ENCODE measurements around the gene NPTX1.

NPTX1 gene

DNA sequence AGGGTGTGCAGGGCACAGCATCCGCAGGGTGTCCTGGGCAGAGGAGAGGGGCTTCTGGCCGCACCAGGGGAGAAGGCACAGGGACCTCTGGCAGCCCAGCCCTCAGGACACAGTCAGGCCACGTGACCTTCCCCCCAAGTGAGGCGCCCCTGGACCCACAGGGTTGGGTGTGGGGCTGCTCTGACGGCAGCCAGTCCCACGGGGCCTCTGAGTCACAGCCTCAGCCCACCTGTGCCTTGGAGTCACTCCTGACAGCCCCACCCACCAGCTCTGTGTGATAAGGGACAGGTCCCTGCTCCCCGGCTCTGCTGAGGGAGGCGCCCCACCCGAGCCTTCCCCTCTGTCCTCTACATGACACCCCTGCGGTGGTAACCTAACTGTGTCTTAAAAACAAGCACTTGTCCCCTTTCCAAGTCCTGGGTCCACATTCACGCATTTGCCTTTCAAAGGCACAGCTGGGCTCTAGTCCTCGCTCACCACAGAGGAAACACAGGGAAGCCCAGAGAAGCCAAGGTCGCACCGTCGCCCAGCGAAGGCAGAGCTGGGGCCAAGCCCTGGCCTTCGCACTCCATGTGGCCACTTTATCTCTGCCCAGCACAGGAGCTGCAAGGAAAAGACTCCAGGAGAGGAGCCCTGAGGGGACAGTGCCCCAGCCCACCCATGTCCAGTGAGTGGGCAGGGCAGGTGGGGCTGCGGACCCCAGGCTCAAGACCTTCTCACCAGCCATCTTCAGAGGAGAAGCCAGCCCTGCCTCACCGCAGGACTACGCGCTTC lies 5.1 kb upstream of the NPTX1 start:
- Histone ChIP-seq H3K4me3 (replicated peaks; ENCODE audit: insufficient read depth, low read length) (no peak overlapping the region), H3K27ac (replicated peaks) (no peak overlapping the region), H3K27me3 (ENCODE audit: insufficient read depth, poor library complexity, severe bottlenecking) (peaks cover 44% of the 10 kb centered on the region)
- DNase-seq (ENCODE audit: low read depth in 1 of 2, low spot score in 1 of 2) = no peak
- TF ChIP-seq GABPA (IDR thresholded peaks at IDR 0.05; ENCODE audit: low read depth) = no peak
- TF ChIP-seq, protein P1, sequence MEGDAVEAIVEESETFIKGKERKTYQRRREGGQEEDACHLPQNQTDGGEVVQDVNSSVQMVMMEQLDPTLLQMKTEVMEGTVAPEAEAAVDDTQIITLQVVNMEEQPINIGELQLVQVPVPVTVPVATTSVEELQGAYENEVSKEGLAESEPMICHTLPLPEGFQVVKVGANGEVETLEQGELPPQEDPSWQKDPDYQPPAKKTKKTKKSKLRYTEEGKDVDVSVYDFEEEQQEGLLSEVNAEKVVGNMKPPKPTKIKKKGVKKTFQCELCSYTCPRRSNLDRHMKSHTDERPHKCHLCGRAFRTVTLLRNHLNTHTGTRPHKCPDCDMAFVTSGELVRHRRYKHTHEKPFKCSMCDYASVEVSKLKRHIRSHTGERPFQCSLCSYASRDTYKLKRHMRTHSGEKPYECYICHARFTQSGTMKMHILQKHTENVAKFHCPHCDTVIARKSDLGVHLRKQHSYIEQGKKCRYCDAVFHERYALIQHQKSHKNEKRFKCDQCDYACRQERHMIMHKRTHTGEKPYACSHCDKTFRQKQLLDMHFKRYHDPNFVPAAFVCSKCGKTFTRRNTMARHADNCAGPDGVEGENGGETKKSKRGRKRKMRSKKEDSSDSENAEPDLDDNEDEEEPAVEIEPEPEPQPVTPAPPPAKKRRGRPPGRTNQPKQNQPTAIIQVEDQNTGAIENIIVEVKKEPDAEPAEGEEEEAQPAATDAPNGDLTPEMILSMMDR (IDR thresholded peaks at IDR 0.05; ENCODE audit: insufficient read depth, low read length) = no peak
- TF ChIP-seq POLR2AphosphoS5 (IDR thresholded peaks at IDR 0.05; ENCODE audit: low read depth) = no peak
- TF ChIP-seq, protein P2, sequence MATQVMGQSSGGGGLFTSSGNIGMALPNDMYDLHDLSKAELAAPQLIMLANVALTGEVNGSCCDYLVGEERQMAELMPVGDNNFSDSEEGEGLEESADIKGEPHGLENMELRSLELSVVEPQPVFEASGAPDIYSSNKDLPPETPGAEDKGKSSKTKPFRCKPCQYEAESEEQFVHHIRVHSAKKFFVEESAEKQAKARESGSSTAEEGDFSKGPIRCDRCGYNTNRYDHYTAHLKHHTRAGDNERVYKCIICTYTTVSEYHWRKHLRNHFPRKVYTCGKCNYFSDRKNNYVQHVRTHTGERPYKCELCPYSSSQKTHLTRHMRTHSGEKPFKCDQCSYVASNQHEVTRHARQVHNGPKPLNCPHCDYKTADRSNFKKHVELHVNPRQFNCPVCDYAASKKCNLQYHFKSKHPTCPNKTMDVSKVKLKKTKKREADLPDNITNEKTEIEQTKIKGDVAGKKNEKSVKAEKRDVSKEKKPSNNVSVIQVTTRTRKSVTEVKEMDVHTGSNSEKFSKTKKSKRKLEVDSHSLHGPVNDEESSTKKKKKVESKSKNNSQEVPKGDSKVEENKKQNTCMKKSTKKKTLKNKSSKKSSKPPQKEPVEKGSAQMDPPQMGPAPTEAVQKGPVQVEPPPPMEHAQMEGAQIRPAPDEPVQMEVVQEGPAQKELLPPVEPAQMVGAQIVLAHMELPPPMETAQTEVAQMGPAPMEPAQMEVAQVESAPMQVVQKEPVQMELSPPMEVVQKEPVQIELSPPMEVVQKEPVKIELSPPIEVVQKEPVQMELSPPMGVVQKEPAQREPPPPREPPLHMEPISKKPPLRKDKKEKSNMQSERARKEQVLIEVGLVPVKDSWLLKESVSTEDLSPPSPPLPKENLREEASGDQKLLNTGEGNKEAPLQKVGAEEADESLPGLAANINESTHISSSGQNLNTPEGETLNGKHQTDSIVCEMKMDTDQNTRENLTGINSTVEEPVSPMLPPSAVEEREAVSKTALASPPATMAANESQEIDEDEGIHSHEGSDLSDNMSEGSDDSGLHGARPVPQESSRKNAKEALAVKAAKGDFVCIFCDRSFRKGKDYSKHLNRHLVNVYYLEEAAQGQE (IDR thresholded peaks at IDR 0.05; ENCODE audit: insufficient replicate concordance, low read depth) = no peak
- no peak for TF ChIP-seq SPI1 (IDR thresholded peaks at IDR 0.05; ENCODE audit: borderline replicate concordance, low read depth)

DNA sequence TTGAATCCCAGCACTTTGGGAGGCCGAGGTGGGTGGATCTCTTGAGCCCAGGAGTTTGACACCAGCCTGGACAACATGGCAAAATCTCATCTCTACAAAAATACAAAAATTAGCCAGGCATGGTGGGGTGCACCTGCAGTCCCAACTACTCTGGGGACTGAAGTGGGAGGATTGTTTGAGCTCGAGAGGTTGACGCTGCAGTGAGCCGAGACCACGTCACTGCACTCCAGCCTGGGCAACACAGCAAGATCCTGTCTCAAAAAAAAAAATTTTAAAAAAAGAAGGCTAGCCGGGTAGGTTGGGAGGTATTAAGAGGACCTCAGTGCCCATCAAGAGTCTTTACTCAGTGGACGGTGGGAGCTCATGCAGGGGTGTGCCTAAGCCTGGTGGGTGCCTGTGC lies 3.8 kb upstream of the NPTX1 start:
- TF ChIP-seq POLR2AphosphoS5 (IDR thresholded peaks at IDR 0.05; ENCODE audit: low read depth) = no peak
- no peak for DNase-seq (ENCODE audit: low read depth in 1 of 2, low spot score in 1 of 2)
- no peak overlapping the region for H3K4me3 ChIP-seq (replicated peaks; ENCODE audit: insufficient read depth, low read length)
- no peak overlapping the region for H3K27ac ChIP-seq (replicated peaks)
- H3K27me3 ChIP-seq (ENCODE audit: insufficient read depth, poor library complexity, severe bottlenecking) = peaks cover 49% of the 10 kb centered on the region

DNA sequence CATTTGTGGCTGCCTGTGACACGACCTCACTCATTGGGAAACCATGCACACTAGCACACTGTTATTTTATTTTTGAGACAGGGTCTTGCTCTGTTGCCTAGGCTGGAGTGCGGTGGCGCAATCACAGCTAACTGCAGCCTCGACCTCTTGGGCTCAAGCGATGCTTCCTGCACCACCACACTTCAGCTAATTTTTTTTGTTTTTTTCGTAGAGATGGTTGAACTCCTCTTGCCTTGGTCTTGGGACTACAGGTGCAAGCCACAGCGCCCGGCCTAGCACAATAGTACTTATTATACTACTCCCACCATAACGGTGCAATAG lies 2.8 kb upstream of the NPTX1 start:
- no peak for DNase-seq (ENCODE audit: low read depth in 1 of 2, low spot score in 1 of 2)
- Histone ChIP-seq H3K27me3 (ENCODE audit: insufficient read depth, poor library complexity, severe bottlenecking) (peaks cover 59% of the 10 kb centered on the region), H3K27ac (replicated peaks) (no peak overlapping the region), H3K4me3 (replicated peaks; ENCODE audit: insufficient read depth, low read length) (no peak overlapping the region)
- TF ChIP-seq POLR2AphosphoS5 (IDR thresholded peaks at IDR 0.05; ENCODE audit: low read depth) (no peak), SPI1 (IDR thresholded peaks at IDR 0.05; ENCODE audit: borderline replicate concordance, low read depth) (no peak), GABPA (IDR thresholded peaks at IDR 0.05; ENCODE audit: low read depth) (no peak)
- TF ChIP-seq, protein P1 (IDR thresholded peaks at IDR 0.05; ENCODE audit: insufficient read depth, low read length) = no peak
- TF ChIP-seq, protein P2 (IDR thresholded peaks at IDR 0.05; ENCODE audit: insufficient replicate concordance, low read depth) = no peak

DNA sequence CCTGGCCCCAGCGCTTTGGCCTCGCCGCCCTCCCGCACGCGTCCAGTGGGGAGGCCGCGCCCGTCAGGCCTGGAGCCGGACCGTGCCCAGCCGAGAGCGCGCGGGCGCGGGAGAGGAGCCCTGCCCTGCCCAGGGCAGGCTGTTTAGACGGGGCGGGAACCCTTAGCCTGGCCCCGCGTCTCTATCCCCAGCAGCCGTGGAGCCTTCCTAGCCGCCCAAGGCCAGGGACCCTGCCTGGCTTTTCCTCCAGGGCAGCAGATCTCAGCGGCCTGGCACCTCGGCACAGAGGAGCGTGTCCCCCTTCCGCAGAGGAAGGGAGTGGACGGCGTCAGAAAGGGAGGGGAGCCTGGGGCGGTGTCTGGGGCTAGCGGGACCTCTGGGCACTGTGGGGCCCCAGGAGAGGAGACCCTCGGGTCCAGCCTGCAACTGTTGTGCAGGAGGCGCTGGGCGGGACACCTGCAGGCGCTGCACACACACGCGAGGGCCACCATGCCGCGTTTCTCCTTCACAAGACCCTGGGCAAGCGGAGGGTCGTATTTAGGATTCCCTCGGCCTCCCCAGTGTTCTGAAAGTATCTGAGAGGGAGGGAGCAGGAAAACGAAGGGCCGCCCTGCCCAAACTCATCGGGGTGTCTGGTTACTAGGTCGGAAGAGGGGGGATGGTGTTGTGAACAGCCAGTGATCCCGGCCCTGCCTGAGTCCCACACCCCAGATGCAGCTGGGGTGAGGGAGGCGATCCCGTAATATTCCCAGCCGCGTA lies 2.3 kb upstream of the NPTX1 start:
- Histone ChIP-seq H3K27me3 (ENCODE audit: insufficient read depth, poor library complexity, severe bottlenecking) (peaks cover 62% of the 10 kb centered on the region), H3K4me3 (replicated peaks; ENCODE audit: insufficient read depth, low read length) (no peak overlapping the region), H3K27ac (replicated peaks) (no peak overlapping the region)
- TF ChIP-seq POLR2AphosphoS5 (IDR thresholded peaks at IDR 0.05; ENCODE audit: low read depth) (no peak), SPI1 (IDR thresholded peaks at IDR 0.05; ENCODE audit: borderline replicate concordance, low read depth) (no peak), GABPA (IDR thresholded peaks at IDR 0.05; ENCODE audit: low read depth) (no peak)
- TF ChIP-seq, protein P1 (IDR thresholded peaks at IDR 0.05; ENCODE audit: insufficient read depth, low read length) = no peak
- TF ChIP-seq, protein P2 (IDR thresholded peaks at IDR 0.05; ENCODE audit: insufficient replicate concordance, low read depth) = no peak
- DNase-seq (ENCODE audit: low read depth in 1 of 2, low spot score in 1 of 2) = no peak
